GM12891 (cell line): ENCODE results near the gene RSAD1.

Experiments used
- PAX5 ChIP-seq: IDR thresholded peaks from 2 replicates; pipeline ENCODE4 v1.6.1; 2011; ENCODE audit warnings: low read length, moderate library complexity, mild to moderate bottlenecking; ENCODE audit not compliant: insufficient read depth, severe bottlenecking
- POLR2A ChIP-seq: IDR thresholded peaks from 2 replicates; pipeline ENCODE4 v1.6.1; 2011; ENCODE audit warnings: low read depth, low read length, control low read depth
- POLR2AphosphoS5 ChIP-seq: IDR thresholded peaks from 2 replicates; pipeline ENCODE4 v1.6.1; 2011; ENCODE audit warnings: low read depth, low read length, control low read depth
- SPI1 ChIP-seq: IDR thresholded peaks from 2 replicates; pipeline ENCODE4 v1.6.1; 2011; ENCODE audit warnings: low read depth, low read length, control low read depth
- TAF1 ChIP-seq: IDR thresholded peaks from 2 replicates; pipeline ENCODE4 v1.6.1; 2011; ENCODE audit warnings: low read depth, low read length, control low read depth

DNA sequence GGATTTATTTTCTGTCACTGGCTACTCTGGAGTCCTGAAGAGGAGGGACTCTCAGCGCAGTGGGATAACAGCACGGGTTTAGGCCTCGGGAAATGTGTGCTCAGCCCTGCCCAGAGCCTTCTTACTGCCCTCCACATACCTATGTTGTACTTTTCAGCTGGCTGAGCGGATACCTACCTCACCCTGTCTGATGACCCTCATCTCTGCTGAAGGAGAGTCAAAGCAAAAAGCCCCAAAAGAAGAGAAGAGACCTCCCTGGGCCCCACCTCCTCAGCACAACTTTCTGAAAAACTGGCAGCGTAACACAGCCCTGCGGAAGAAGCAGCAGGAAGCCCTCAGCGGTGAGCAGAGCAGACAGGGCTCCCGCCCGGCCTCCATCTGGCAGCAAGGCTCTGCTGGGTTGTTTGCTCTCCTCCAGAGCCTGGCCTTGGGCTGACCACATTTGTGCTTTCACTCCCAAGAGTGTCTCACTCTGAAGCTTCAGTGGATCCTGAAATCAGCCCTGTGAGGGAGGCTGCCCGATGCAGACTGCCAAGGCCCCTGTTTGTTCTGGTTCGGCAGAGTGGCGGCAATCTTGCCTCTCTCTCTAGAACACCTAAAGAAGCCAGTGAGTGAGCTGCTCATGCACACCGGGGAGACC, 39.8 kb downstream of the RSAD1 start:
- TF ChIP-seq POLR2AphosphoS5 (no peak), POLR2A (no peak), TAF1 (no peak), SPI1 (no peak), PAX5 (no peak)
